Amniotic stem cell (primary cell): ENCODE data around the gene HHAT.

ENCODE experiments used
- DNase-seq: peaks from one replicate; lab custom pipeline; 2025; lab: John Stamatoyannopoulos, UW

HHAT gene

GRCh38 chr1:210359255-210359654 lies 30.6 kb downstream of the HHAT start:
- DNase-seq, result no peak

- DNase-seq, result no peak
Observed at GRCh38 chr1:210360852-210361477, 32.3 kb downstream of the HHAT start.

GRCh38 chr1:210361665-210362064 lies 33.0 kb downstream of the HHAT start:
- no peak for DNase-seq

GRCh38 chr1:210362526-210362925 lies 33.8 kb downstream of the HHAT start:
- no peak for DNase-seq

GRCh38 chr1:210363119-210363518 lies 34.4 kb downstream of the HHAT start:
- no peak for DNase-seq

- no peak for DNase-seq
Observed at GRCh38 chr1:210364479-210364878, 35.8 kb downstream of the HHAT start.

- DNase-seq, result no peak
Observed at GRCh38 chr1:210366767-210367166, 38.1 kb downstream of the HHAT start.

- DNase-seq, result no peak
Observed at GRCh38 chr1:210367566-210367965, 38.9 kb downstream of the HHAT start.

- DNase-seq, result no peak
Observed at GRCh38 chr1:210369425-210369824, 40.7 kb downstream of the HHAT start.

- no peak for DNase-seq
Observed at GRCh38 chr1:210371916-210372315, 43.2 kb downstream of the HHAT start.

GRCh38 chr1:210372491-210372890 lies 43.8 kb downstream of the HHAT start:
- DNase-seq, result no peak

GRCh38 chr1:210372931-210373627 lies 44.4 kb downstream of the HHAT start:
- DNase-seq, result no peak

- DNase-seq, result no peak
Observed at GRCh38 chr1:210373628-210373877, 44.9 kb downstream of the HHAT start.

GRCh38 chr1:210373878-210374599 lies 45.3 kb downstream of the HHAT start:
- peak; percentile 79 for DNase-seq

- DNase-seq, result no peak
Observed at GRCh38 chr1:210374600-210374953, 45.9 kb downstream of the HHAT start.

- no peak for DNase-seq
Observed at GRCh38 chr1:210376836-210377372, 48.2 kb downstream of the HHAT start.

- DNase-seq, result no peak
Observed at GRCh38 chr1:210377731-210378333, 49.1 kb downstream of the HHAT start.

- DNase-seq, result no peak
Observed at GRCh38 chr1:210378736-210379135, 50.0 kb downstream of the HHAT start.

- no peak for DNase-seq
Observed at GRCh38 chr1:210381934-210382333, 53.2 kb downstream of the HHAT start.

- no peak for DNase-seq
Observed at GRCh38 chr1:210384625-210385024, 55.9 kb downstream of the HHAT start.

- no peak for DNase-seq
Observed at GRCh38 chr1:210385228-210385627, 56.5 kb downstream of the HHAT start.

- no peak for DNase-seq
Observed at GRCh38 chr1:210394281-210394821, 65.6 kb downstream of the HHAT start.

GRCh38 chr1:210396541-210396940 lies 67.8 kb downstream of the HHAT start:
- no peak for DNase-seq
